NCI-H2029 treated with DMSO at 0.1 percent for 48 hours (cell line): ENCODE results near the gene CARMIL1.
A peak's percentile ranks its signal among the peaks of the same experiment; 100 is the strongest.
"Not testable (repeated sequence)": the region's sequence is repeated elsewhere in the genome, so short reads cannot be mapped to it uniquely, and the experiment has no call there.

Source experiments
- DNase-seq: peaks from one replicate; lab custom pipeline; 2025; lab: John Stamatoyannopoulos, UW

CARMIL1 gene

DNA sequence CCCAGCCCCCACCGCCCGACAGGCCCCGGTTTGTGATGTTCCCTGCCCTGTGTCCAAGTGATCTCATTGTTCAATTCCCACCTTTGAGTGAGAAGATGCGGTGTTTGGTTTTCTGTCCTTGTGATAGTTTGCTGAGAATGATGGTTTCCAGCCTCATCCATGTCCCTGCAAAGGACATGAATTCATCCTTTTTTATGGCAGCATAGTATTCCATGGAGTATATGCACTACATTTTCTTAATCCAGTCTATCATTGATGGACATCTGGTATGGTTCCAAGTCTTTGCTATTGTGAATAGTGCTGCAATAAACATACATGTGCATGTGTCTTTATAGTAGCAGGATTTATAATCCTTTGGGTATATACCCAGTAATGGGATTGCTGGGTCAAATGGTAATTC is 165.3 kb downstream of the CARMIL1 start:
- DNase-seq: not testable (repeated sequence)

DNA sequence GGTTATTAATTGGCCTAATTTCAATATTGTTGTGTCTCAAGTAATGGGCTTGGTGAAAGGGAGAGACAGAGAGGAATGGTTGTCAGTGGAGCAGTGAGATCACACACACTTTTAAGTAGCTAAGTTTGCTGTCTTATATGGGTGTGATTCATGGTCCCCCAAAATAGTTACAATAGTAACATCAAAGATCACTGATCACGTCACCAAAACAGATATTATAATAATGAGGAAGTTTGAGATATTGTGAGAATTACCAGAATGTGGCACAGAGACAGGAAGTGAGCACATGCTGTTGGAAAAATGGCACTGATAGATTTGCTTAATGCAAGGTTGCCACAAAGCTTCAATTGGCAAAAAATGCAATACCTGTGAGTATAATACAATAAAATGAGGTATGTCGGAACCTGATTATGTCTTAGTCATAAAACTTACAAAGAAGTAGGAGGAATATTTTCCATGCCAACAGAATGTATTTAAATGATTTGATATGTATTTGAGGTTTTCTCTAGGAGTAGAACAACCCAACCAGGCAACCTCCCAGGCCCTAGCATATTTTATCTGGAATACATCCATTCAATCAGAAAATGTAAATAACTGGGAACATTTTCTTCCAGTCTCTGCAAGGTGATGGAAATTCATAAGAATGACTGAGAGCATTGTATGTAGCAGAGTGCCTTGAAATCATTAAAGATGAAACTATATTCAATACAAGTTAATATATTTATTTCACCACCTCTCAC is 167.8 kb downstream of the CARMIL1 start:
- no peak for DNase-seq

DNA sequence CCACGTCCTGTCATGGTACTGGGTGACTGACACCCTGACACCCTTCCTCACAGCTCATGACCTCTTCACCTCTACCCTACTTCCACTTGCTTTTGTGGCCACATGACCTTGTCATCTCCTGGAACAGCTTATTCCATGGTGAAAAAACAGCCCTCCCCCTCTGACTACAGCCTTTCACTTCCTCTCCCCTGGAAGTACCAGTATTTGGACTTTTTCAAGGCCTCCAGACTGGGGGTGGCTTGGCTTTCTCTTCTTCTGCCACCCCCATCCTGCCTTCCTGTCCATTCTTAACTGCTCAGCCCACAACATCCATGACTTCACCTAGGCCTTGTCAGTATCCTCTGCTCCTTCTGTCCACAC is 168.4 kb downstream of the CARMIL1 start:
- DNase-seq: no peak

DNA sequence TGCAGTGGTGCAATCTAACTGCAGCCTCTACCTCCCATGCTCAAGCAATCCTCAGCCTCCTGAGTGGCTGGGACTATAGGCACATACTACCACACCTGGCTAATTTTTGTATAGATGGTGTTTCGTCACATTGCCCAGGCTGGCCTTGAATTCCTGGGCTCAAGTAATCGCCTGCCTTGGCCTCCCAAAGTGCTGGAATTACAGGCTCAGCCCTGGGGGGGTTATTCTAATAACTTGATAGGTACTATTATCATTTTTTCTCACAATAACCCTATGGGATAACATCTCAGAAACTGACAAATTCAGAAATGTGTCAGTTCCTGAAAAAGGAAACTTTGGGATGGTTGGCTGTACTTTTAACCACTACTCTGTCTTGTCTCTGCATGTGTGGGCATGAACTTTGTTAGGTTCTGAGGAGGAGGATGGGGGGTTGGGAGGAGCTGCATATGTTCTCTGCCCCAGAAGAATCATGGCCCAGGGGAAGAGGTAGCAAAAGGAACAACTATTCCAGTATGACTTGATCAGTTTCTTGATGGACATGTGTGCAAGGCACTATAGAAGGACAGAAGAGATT is 169.9 kb downstream of the CARMIL1 start:
- DNase-seq: no peak

DNA sequence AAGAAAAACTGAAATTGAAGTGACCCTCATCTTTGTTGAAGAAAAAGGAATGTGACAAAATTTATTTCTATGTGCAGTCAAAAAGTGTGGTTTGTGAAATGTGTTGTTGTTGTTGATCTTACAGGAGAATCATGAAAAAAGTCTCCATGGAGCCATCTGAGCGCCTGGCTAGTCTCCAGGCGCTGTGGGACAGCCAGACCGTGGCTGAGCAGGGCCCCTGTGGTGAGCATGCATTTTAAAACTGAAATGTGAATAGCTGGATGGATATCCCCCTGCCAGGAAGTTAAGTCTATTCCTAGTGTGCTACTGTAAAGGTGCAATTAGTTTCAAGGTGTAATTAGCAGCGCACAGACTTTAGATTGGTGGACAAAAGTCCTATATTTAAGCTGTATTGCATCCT is 170.6 kb downstream of the CARMIL1 start:
- DNase-seq: no peak

DNA sequence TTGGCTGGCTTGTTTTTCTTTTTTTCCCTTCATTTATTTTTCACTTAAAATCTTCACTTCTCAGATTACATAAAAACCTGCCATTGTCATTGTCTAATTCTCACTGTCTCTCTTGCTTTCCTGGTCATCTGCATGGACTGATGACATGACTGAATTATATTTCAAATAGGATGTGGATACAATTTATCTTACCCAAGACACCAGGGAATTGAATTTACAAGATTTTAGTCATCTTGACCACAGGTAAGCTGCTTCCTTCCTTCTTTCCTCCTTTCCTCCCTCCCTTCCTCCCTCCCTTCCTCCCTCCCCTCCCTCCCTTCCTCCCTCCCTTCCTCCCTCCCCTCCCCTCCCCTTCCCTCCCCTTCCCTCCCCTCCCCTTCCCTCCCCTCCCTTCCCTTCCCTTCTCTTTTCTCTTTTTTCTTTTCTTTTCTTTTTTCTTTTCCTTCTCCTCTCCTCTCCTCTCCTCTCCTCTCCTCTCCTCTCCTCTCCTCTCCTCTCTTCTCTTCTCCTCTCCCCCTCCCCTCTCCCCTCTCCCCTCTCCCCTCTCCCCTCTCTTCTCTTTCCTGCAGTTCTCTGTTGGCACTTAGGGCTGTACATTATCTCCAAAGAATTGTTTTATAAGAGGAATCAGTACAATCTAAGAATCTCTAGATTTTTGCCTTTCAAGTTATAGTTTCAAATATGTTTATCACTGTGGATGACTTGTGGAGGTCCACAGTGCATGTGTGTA is 171.5 kb downstream of the CARMIL1 start:
- no peak for DNase-seq

DNA sequence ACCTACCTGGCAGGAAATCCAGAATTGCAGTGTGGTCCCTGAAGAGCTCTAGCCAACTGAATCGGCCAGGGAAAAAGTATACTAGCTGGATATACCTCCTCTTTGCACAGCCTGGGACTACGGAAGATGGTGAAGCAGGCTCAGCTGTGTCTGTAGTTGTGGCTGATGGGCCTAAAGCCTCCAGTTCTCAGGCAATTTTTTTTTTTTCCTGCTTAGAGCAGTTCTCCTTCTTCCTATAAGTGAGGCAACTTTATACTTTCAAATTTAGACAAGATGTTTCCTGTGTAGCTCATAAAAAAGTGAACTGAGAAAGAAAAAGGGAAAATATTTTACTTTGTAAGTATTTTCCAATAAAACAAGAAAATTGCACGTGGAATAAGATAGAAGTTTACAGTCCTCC is 172.9 kb downstream of the CARMIL1 start:
- DNase-seq: no peak

DNA sequence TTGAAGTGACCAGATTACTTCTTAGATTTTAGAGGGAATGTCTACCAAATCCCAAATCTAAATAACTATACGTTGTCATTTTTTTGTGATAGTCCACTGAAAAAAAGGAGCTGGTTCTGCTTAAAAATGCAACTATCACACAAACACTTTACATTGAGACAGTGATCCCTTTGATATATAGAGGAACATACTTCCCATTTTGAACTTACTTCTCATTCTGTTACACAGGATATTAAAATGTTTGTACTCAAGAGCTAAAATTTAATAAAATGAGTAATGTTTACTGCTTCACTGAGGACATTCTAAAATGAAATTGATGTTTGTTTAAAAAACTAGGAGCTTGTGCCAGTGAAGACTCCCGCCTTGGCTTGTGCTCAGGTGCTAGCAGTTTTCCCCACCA is 174.1 kb downstream of the CARMIL1 start:
- DNase-seq: no peak

DNA sequence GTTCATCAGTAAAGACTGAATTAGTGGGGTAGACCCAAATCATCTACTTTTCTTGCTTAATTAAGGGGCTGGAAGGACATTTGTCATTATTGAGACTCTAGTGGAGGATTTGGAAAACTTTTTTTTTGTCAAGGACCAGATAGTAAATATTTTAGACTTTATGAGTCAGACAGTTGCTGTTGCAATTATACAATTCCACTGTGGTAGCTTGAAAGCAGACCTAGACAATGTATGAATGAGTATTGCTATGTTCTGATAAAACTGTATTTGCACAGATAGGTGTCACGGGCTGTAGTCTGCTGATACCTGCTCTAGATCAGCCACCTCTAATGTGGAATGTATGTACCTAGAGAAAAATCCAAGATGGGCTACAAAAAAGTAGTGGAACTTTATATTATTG is 175.0 kb downstream of the CARMIL1 start:
- DNase-seq: no peak

DNA sequence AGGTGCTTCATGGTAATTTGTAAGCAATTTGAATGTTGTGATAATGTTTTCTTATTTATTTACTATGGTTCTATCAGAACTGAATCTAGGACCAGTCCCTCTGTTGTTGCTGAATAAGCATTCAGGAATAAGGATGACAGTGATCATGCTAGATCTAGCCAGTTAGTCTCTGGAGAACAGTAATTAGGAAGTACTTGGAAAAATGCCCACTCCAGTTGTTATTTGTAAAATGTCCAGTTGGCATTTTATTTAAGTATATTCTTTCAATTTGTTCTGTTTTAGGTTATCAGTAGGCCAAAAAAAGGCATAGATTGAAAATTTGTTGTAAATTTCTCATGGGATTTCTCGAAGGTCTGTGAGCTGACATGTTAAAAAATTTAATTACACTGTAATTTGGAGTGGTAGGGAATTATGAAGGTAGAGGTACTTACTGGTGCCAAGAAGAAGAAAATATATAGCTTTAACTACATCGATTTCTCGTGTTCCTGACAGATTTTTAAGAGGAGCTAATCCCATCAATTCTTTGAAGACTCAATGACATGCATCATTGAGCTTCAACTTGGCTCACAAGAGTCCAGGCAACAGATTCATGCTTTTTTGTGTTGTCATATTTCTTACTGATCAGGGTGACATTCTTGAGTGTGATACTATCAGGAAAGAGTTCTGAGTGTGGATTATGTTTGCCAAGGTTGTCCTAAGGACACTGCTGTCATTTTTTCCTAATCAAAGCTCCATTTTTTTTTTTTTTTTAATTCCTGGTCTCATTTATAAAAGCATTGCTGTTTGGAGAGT is 177.3 kb downstream of the CARMIL1 start:
- peak; percentile 50 for DNase-seq

DNA sequence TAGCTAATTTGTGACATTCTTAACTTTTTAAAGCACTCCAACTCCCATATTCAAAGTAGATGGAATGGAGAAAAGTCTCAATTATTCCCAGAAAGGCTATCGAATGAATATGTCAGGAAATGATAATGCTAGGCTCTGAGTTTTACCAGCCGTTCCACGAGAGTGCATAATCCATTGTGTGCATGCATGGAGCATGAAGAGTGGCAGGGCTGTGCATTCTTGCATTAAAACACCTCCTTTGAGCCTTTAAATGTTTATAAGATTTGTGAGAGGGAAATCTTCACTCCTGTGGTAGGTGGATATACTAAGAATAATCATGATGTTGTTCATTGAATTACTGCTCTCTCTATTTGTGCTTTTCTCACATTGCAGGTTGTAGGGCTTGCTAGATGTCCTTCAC is 178.3 kb downstream of the CARMIL1 start:
- no peak for DNase-seq

DNA sequence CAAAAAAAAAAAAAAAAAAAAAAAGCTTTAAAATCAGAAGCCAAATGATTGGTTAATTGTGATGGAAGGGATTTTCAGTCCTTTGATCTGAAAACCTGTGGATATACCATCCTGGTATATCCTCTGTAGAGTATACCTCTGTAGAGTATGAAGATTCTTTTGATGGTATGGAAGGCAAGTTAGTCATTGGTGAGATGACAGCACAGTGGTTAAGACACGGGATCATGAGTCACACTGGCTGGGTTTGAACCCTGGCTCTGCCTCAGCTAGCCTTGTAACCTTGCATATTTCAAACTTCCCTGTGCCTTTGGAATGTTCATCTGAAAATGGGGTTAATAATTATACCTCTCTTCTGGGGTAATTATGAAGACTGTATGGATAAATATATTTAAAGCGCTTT is 179.3 kb downstream of the CARMIL1 start:
- no peak for DNase-seq

DNA sequence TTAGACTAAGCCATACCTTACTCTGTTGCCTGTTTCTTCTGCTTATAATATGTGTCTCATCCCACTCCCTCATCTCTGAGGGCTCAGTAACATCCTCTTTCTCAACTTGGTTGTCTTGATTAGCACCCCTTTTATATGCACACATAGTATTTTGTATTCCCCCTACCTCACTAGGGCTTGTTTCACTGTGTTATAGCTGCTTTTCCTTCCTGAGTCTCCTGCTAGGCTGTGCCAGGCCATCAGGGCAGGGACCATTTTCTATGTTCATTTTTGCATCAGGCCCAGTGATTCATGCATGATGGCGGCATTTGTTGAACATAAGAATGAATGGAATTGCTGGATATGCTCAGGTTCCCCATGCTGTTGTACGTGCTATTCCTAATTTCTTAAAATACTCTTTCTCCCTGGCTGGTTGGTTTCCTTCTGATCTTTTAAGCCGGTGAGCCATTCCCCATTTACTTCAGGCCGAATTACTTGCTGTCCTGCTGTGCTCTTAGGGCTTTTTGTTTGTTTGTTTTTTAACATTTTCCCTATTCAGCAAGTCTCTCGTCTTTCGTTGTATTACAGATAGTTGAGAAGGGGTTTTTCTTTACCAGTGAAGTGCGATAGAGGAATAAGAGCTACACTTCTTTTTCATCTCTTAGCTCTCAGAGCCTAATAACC is 183.2 kb downstream of the CARMIL1 start:
- DNase-seq: no peak

DNA sequence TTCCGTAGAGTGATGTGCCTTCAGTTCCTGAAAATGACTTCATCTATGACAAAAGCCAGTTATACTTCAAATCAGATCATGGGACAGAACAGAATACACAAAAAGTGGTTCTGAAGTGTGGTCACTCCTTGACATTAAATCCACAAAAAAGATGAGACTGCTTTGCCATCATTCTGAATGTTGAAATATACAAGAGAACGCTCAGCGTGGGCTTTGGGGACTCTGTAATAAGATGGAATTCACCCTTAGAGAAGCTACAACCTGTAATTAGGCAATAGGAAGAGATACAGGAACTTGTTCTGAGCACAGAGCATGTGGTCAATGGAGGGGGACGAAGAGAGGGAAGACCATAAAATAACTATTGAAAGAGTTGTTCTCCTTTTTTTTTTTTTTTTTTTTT is 184.3 kb downstream of the CARMIL1 start:
- no peak for DNase-seq

DNA sequence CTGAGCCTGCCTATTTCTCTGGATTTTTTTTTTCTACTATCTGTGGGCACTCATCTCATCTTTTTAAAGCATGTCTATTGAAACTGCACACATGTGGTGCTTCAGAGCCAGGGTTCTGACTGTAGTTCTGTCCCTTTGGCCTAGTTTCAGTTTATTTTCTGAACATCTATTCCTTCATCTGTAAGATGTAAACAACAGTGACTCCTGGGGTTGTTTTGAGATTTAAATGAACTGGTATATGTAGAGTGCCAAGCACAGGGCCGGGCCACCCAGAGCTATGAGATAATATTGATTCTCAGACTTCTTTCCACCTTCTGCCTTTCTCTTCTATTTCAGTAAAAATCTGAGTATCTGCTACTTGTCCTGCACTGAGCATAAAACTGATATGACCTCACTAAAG is 185.1 kb downstream of the CARMIL1 start:
- DNase-seq: no peak

DNA sequence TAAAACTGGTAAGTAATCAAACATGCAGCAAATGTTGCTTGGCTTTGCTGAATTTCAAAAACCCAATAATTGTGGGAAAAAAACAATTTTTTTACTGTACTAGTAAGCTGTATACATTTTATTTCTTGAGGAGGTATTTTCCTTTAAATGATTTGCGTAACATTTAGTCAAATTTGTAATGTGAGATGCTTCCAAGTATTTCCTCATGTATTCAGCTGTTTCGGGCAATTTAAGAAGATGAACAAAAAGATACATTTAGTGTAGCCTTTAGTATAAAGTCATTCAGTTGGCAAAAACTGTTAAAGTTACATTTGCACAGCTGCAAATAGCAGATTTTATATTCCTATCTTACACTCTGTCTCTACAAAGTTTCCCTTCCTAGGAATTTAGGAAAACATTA is 186.8 kb downstream of the CARMIL1 start:
- no peak for DNase-seq

DNA sequence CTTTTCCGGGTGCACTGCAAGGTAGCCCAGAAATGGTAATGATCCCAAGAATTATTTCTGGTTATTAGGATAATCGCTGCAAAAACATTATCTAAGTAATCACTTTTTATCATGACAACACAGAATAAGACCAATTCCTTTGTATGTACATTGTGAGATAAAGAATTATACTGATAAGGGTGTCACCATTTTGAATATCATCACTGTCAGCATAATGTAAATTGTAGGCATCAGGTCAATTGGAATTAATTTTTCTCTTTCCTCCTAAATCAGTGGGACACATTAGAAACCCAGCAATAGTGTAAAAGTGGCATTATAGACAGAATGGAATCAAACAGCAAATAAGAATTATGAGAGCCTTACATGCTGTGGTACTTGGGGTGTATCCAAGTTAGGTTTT is 189.7 kb downstream of the CARMIL1 start:
- no peak for DNase-seq

DNA sequence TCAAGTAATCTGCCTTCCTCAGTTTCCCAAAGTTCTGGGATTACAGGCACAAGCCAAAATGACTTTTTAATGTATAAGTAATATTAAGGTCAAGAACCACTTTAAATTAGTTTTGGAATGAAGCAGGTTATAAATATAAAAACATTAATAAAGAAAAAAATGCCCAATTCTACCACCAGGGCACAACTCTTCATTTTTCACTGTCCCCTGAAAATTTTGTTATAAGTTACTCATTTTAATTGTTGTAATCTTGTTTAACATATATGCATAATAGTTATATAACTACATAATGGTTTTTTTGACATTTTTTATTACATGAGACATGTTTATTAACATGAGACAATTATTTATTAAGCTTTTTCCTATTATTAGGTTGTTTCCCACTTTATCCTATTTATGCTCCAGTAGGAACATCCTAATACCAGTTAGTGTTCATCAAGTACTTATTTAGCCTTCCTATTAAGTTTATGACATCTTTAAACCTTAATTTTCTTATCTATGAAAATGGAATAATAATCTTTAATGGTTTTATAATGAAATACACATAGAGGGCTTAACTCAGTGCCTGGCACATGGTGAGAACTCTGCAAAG is 190.7 kb downstream of the CARMIL1 start:
- no peak for DNase-seq

DNA sequence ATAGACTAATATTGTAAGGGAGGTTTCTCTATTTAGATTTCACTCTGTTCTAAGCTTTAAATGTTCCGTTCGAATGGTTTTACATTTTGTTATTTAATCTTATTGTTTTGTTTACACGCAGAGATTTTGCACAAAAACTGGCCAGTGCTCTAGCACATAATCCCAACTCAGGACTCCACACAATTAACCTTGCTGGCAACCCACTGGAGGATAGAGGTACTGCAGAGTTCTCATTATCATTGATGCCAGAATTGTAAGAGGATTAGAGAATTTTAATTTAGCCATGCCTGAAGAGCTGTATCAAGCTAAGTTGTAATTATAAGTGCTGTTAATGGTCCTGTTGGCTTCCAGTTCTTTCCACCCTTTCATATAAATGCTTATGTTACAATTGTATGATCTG is 193.1 kb downstream of the CARMIL1 start:
- DNase-seq: no peak

DNA sequence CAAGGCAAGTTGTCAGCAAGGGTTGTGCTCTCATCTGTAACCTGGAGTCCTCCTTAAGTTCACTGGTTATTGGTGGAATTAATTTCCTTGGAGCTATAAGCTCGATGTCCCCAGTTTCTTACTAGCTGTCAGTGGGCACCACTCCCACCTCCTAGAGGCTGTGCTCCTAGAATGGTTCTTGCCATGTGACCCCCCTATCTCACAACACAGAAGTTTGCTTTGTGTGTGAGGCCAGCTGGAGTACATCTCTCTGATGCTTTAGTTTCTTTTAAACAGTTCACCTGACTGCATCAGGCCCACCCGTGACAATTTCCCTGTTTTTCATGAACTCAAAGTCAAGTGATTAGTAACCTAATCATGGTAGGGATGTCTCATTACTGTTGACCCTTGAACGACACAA is 193.7 kb downstream of the CARMIL1 start:
- no peak for DNase-seq

DNA sequence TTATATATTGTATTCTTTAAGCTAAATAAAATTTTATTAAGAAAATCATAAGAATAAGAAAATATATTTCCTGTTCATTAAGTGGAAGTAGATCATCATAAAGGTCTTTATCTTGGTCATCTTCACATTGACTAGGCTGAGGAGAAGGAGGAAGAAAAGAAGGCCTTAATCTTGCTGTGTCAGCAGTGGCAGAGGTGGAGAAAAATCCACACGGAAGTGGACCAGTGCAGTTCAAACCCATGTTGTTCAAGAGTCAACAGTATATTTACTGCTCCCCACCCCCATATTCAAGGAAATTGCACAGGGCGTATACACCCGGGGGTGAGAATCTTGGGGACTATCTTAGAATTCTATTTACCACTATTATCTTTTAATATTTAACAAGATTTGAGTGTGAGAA is 194.3 kb downstream of the CARMIL1 start:
- DNase-seq: no peak

DNA sequence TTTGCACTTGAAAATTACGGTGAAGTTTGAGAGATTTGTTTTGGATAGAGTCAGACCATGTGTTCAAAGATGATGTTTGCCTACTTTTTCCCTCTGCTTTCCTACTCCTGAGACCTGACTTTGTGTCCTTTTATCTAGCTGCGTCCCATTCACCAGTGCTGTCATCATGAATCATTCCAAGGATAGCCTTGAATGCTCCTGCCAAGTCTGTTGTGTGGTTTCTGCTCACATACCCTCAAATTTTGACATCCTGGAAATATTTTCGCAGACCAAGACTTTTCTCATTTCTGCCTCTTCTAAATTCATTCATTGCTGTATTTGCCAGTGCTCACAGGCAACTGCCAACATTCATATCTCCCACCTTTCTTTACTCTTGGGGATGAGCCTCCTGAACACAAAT is 197.0 kb downstream of the CARMIL1 start:
- no peak for DNase-seq
